ENCODE results near the gene ZNF76.

- TF ChIP-seq CTCF (conservative IDR thresholded peaks at IDR 0.05; ENCODE audit: low read length) (no peak), EZH2phosphoT487 (IDR thresholded peaks at IDR 0.05; ENCODE audit: borderline replicate concordance, low read depth, low read length) (no peak)
Measured at GRCh38 chr6:35328108-35328723, 68.7 kb downstream of the ZNF76 start.

Measured in OCI-LY7 (cell line).